AG10803 (cell line): ENCODE results near the gene ZNF579.
"Not testable (repeated sequence)": the region's sequence is repeated elsewhere in the genome, so short reads cannot be mapped to it uniquely, and the experiment has no call there.

Experiments used
- DNase-seq: peaks from one replicate; pipeline ENCODE4 v3.0.0; 2010; ENCODE audit warnings: low read depth
- H3K4me3 ChIP-seq: 2 replicates; pipeline ENCODE4 v1.5.1; 2011; ENCODE audit warnings: mild to moderate bottlenecking, low read length, control low read depth
- CTCF ChIP-seq: conservative IDR thresholded peaks from 2 replicates; pipeline ENCODE4 v1.5.1; 2011; ENCODE audit warnings: mild to moderate bottlenecking, low read length, control low read depth, inconsistent platforms

Gene ZNF579

GRCh38 chr19:55579766-55580621, 654 bp downstream of the ZNF579 start:
- no peak for TF ChIP-seq CTCF
- peak; percentile 36 for DNase-seq
- H3K4me3 ChIP-seq, result peak overlapping the region; percentile 93

GRCh38 chr19:55578761-55579747, 1.6 kb downstream of the ZNF579 start:
- no peak for TF ChIP-seq CTCF
- peak overlapping the region; percentile 93 for H3K4me3 ChIP-seq
- DNase-seq, result no peak

GRCh38 chr19:55578031-55578760, 2.5 kb downstream of the ZNF579 start:
- TF ChIP-seq CTCF, result no peak
- DNase-seq, result no peak
- H3K4me3 ChIP-seq, result no peak overlapping the region

- no peak for DNase-seq
- no peak for TF ChIP-seq CTCF
- H3K4me3 ChIP-seq, result no peak overlapping the region
Observed at GRCh38 chr19:55576746-55577145, 3.9 kb downstream of the ZNF579 start.

- not testable (repeated sequence) for H3K4me3 ChIP-seq, DNase-seq
Observed at GRCh38 chr19:55573929-55574328, 6.7 kb downstream of the ZNF579 start.

GRCh38 chr19:55569477-55569876, 11.2 kb downstream of the ZNF579 start:
- not testable (repeated sequence) for H3K4me3 ChIP-seq

GRCh38 chr19:55567708-55568328, 12.8 kb downstream of the ZNF579 start:
- TF ChIP-seq CTCF, result no peak
- no peak overlapping the region for H3K4me3 ChIP-seq
- no peak for DNase-seq

More at GRCh38 chr19:55569477-55569876, 11.2 kb downstream of the ZNF579 start:
- DNase-seq, result not testable (repeated sequence)
